ENCODE data around the gene PEX6.
"Not testable (repeated sequence)": the region's sequence is repeated elsewhere in the genome, so short reads cannot be mapped to it uniquely, and the experiment has no call there.

The PEX6 gene

DNA sequence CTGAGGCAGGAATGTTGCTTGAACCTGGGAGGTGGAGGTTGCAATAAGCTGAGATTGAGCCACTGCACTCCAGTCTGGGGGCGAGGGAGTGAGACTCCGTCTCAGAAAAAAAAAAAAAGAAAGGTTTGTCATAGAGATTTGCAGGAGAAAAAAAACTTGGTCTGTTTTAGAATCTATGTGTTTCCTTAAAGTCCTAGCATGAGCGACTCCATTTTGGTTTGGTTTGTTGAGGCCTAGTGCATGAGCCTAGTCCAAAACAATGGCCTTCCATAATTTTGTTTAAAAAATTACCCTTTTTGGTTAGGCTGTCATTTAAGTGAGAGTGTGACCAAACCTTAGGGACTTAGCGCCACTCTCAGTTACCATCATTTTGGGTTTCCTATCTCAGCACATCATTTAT is 26.6 kb downstream of the PEX6 start:
- TF ChIP-seq, protein P1, sequence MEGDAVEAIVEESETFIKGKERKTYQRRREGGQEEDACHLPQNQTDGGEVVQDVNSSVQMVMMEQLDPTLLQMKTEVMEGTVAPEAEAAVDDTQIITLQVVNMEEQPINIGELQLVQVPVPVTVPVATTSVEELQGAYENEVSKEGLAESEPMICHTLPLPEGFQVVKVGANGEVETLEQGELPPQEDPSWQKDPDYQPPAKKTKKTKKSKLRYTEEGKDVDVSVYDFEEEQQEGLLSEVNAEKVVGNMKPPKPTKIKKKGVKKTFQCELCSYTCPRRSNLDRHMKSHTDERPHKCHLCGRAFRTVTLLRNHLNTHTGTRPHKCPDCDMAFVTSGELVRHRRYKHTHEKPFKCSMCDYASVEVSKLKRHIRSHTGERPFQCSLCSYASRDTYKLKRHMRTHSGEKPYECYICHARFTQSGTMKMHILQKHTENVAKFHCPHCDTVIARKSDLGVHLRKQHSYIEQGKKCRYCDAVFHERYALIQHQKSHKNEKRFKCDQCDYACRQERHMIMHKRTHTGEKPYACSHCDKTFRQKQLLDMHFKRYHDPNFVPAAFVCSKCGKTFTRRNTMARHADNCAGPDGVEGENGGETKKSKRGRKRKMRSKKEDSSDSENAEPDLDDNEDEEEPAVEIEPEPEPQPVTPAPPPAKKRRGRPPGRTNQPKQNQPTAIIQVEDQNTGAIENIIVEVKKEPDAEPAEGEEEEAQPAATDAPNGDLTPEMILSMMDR (IDR thresholded peaks at IDR 0.05; ENCODE audit: low read depth, low read length) = no peak
- no peak for TF ChIP-seq POLR2A (IDR thresholded peaks at IDR 0.05; ENCODE audit: extremely low read depth, insufficient read length)
- TF ChIP-seq MYC (IDR thresholded peaks at IDR 0.05; ENCODE audit: low read depth, low read length) = no peak
- TF ChIP-seq, protein P2, sequence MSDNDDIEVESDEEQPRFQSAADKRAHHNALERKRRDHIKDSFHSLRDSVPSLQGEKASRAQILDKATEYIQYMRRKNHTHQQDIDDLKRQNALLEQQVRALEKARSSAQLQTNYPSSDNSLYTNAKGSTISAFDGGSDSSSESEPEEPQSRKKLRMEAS (IDR thresholded peaks at IDR 0.05; ENCODE audit: low read depth, low read length) = no peak
- no peak for DNase-seq (ENCODE audit: low read depth)
- H3K4me3 ChIP-seq (ENCODE audit: low read depth, low read length) = no peak overlapping the region

GRCh38 chr6:42947950-42948349 is 31.0 kb downstream of the PEX6 start:
- no peak for TF ChIP-seq MYC (IDR thresholded peaks at IDR 0.05; ENCODE audit: low read depth, low read length)
- TF ChIP-seq, protein P2 (IDR thresholded peaks at IDR 0.05; ENCODE audit: low read depth, low read length) = no peak
- TF ChIP-seq POLR2A (IDR thresholded peaks at IDR 0.05; ENCODE audit: extremely low read depth, insufficient read length) = no peak
- TF ChIP-seq, protein P1 (IDR thresholded peaks at IDR 0.05; ENCODE audit: low read depth, low read length) = no peak
- H3K4me3 ChIP-seq (ENCODE audit: low read depth, low read length) = no peak overlapping the region
- DNase-seq (ENCODE audit: low read depth) = no peak

DNA sequence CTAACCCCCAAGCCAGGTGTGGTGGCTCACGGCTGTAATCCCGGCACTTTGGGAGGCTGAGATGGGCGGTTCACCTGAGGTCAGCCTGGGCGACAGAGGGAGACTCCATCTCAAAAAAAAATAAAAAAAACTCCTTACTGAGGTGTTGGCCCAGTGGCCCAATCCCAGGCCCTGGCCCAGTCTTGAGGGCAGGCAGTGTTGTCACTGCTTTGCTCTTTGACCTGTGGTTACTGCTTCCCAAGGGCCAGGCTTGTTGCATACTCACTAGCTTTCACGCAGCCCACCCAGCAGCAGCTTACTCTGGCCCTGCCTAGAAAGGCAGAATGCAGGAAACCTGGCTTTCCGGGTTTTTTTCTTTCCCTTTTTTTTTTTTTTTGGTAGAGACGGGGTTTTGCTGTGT is 36.5 kb downstream of the PEX6 start:
- H3K4me3 ChIP-seq (ENCODE audit: low read depth, low read length) = no peak overlapping the region
- no peak for DNase-seq (ENCODE audit: low read depth)
- TF ChIP-seq, protein P1 (IDR thresholded peaks at IDR 0.05; ENCODE audit: low read depth, low read length) = no peak
- TF ChIP-seq MYC (IDR thresholded peaks at IDR 0.05; ENCODE audit: low read depth, low read length) (no peak), POLR2A (IDR thresholded peaks at IDR 0.05; ENCODE audit: extremely low read depth, insufficient read length) (no peak)
- TF ChIP-seq, protein P2 (IDR thresholded peaks at IDR 0.05; ENCODE audit: low read depth, low read length) = no peak

DNA sequence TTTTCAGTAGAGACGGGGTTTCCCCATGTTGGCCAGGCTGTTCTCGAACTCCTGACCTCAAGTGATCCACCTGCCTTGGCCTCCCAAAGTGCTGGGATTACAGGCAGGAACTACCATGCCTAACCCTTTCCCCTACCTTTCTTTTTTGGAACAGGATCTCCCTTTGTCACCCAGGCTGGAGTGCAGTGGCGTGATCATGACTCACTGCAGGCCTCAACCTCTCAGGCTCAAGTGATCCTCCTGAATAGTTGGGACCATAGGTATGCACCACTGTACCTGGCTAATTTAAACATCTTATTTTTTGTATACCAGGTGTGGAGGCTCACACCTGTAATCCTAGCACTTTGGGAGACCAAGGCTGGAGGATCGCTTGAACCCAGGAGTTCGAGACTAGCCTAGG is 37.6 kb downstream of the PEX6 start:
- not testable (repeated sequence) for DNase-seq (ENCODE audit: low read depth); H3K4me3 ChIP-seq (ENCODE audit: low read depth, low read length)

GRCh38 chr6:42940493-42941045 is 38.4 kb downstream of the PEX6 start:
- TF ChIP-seq MYC (IDR thresholded peaks at IDR 0.05; ENCODE audit: low read depth, low read length) (no peak), POLR2A (IDR thresholded peaks at IDR 0.05; ENCODE audit: extremely low read depth, insufficient read length) (no peak)
- TF ChIP-seq, protein P1 (IDR thresholded peaks at IDR 0.05; ENCODE audit: low read depth, low read length) = no peak
- TF ChIP-seq, protein P2 (IDR thresholded peaks at IDR 0.05; ENCODE audit: low read depth, low read length) = no peak
- no peak for DNase-seq (ENCODE audit: low read depth)
- no peak overlapping the region for H3K4me3 ChIP-seq (ENCODE audit: low read depth, low read length)

DNA sequence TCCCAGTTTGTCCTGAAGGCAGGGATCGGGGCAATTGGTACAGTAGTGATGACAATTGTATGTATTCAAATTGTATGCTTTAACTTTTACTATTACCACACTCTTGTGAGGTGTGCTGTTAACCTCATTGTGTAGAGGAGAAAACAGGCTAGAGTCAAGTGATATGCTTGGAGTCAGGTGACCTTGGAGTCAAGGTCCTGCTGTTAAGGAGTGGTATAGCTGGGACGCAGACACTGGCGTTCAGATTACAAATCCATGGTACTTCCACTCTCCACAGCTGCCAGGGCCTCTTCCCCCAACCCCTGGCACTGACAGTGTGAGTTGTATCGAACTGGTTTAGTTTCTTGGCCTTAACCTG is 39.2 kb downstream of the PEX6 start:
- DNase-seq (ENCODE audit: low read depth) = no peak
- TF ChIP-seq, protein P1 (IDR thresholded peaks at IDR 0.05; ENCODE audit: low read depth, low read length) = no peak
- TF ChIP-seq, protein P2 (IDR thresholded peaks at IDR 0.05; ENCODE audit: low read depth, low read length) = no peak
- TF ChIP-seq POLR2A (IDR thresholded peaks at IDR 0.05; ENCODE audit: extremely low read depth, insufficient read length) (no peak), MYC (IDR thresholded peaks at IDR 0.05; ENCODE audit: low read depth, low read length) (no peak)
- H3K4me3 ChIP-seq (ENCODE audit: low read depth, low read length) = no peak overlapping the region

Measured in NB4 (cell line).